ENCODE data around the gene ZNF37A. TPM values are rescaled to one million over a fixed set of nuclear protein-coding genes. Genes with fewer than 3 reads are reported as not detected.
"Not testable (repeated sequence)": the region's sequence is repeated elsewhere in the genome, so short reads cannot be mapped to it uniquely, and the experiment has no call there.

The ZNF37A gene
- 15.5 TPM for polyA plus RNA-seq (2012; ENCODE audit: insufficient read depth, insufficient read length)

- H3K4me3 ChIP-seq (ENCODE audit: low read length), result peak within 1 kb of the TSS; percentile 83
- DNase-seq (ENCODE audit: low read depth, low spot score), result peak; percentile 94
These were observed at the start of gene ZNF37A for GRCh38 chr10:38094158-38094926. ZNF37A (plus strand) TSS chr10:38094337; CDS start chr10:38096618, 2,281 bp downstream.

DNA sequence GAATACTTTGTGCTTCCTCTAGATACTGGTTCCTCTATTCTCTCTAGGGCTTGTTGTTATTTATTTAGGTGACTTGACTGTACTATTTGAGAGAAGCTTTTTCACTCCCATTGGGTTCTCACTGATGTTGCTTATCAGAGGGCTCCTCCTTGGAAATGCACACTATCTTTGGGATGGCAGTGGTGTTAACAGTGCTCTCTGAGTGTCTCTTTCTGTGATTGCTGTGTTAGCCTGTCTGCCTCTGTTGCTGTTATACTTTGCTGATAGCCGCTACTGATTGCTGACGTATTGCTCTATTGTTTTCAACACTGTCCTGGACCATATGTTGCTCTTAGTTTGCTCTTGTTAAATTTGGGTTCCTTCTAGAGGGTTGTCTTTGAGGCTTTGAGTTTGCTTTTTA lies 49.0 kb upstream of the ZNF37A start:
- no peak overlapping the region for H3K4me3 ChIP-seq (ENCODE audit: low read length)
- no peak for DNase-seq (ENCODE audit: low read depth, low spot score)

DNA sequence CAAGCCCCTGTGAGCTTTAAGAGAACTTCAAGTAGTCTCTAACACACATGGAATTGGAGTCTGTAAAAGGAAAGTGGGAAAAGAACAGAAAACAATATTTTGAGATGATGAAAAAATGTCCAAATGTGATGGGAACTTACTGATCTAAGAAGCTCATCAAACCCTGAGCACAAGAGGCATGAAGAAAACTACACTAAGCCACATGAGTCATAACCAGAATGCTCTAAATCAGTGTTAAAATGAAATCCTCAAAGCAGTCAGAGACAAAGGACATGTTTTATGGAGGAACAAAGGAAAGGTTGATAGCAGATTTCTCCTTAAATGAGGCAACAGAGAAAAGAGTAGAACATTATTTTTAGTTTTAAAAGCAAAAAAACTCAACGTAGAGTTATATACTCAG lies 46.5 kb upstream of the ZNF37A start:
- DNase-seq (ENCODE audit: low read depth, low spot score), result no peak
- H3K4me3 ChIP-seq (ENCODE audit: low read length), result no peak overlapping the region

GRCh38 chr10:38050212-38050611 lies 43.9 kb upstream of the ZNF37A start:
- no peak overlapping the region for H3K4me3 ChIP-seq (ENCODE audit: low read length)
- DNase-seq (ENCODE audit: low read depth, low spot score), result no peak

- no peak for DNase-seq (ENCODE audit: low read depth, low spot score)
- H3K4me3 ChIP-seq (ENCODE audit: low read length), result no peak overlapping the region
These were observed 39.8 kb upstream of the ZNF37A start for GRCh38 chr10:38054361-38054797.

GRCh38 chr10:38055274-38055894 lies 38.8 kb upstream of the ZNF37A start:
- DNase-seq (ENCODE audit: low read depth, low spot score); H3K4me3 ChIP-seq (ENCODE audit: low read length): not testable (repeated sequence)

DNA sequence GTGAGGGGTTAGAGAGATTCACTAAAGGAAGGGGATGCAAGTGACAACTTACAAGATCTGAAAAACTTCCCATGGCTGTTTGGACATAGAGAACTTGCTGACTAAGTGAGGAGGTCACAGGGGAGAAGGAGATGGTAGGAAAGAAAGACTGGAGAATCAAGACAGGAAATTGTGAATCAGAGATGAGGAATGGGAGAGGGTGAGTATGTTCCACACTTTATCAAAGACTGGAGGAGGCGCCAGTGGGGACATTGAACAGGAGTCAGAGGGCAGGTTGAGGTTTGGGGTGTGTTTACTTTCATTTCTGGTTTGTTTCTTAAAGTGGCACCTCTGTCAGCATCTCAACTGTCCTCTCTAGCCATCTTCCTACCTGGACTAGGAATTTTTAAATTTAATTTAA lies 24.5 kb upstream of the ZNF37A start:
- not testable (repeated sequence) for DNase-seq (ENCODE audit: low read depth, low spot score); H3K4me3 ChIP-seq (ENCODE audit: low read length)

GRCh38 chr10:38070501-38070900 lies 23.6 kb upstream of the ZNF37A start:
- no peak overlapping the region for H3K4me3 ChIP-seq (ENCODE audit: low read length)
- DNase-seq (ENCODE audit: low read depth, low spot score), result no peak

DNA sequence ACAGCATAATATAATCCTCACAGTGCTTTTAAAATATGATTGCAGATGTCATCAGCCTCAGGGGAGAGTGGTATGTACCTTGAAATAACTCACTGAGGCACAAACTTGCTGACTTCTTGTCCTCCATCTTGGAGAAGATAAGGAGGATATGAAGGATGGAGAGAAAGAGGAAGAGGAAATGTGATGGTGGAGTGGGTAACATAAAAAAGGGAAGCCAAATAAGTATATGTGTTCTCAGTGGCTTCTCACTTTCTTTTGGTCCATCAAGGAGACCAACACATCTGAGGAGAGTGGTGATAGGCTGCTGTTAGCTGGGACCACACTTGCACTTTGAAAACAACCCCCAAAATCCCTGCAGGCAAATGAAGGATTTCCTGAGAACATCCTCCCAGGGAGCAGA lies 21.6 kb upstream of the ZNF37A start:
- H3K4me3 ChIP-seq (ENCODE audit: low read length), result no peak overlapping the region
- no peak for DNase-seq (ENCODE audit: low read depth, low spot score)

GRCh38 chr10:38076687-38077086 lies 17.4 kb upstream of the ZNF37A start:
- H3K4me3 ChIP-seq (ENCODE audit: low read length), result no peak overlapping the region
- no peak for DNase-seq (ENCODE audit: low read depth, low spot score)

- DNase-seq (ENCODE audit: low read depth, low spot score); H3K4me3 ChIP-seq (ENCODE audit: low read length): not testable (repeated sequence)
These were observed 819 bp upstream of the ZNF37A start for GRCh38 chr10:38093318-38093717.

- DNase-seq (ENCODE audit: low read depth, low spot score), result peak; percentile 9
- H3K4me3 ChIP-seq (ENCODE audit: low read length), result peak overlapping the region; percentile 83
These were observed 350 bp upstream of the ZNF37A start for GRCh38 chr10:38093816-38094157.

DNA sequence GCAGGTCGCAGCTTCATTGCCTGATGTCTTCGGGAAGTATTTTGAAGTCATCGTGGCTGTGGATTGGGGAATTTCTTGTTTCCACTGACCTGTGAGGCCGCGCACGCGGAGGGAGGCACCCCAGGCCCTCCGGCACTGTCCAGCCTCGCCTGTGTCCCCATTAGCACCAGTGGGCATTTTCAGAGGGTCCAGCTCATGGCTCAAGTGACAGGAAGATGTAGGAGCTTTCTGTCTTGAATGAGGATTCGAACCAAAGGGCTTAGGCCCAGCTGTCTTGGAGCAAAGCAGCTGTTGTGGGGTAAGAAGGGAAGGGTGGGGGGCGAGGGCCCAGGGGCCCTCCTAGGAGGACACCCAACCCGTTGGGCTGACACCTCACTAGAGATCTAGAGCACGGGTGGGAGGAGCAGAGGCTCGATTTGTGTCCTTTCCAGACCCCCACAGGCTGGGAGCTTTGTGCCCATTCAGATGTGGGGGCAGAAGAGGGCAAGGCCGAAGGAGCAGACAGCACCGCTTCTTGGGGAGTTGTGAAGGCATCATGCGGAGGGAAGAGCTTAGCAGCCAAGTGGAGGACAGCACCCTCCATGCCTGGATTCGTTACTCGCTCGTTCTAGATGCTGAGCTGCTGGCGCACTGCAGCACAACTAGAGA lies 914 bp downstream of the ZNF37A start:
- no peak for DNase-seq (ENCODE audit: low read depth, low spot score)
- H3K4me3 ChIP-seq (ENCODE audit: low read length), result peak overlapping the region; percentile 83

DNA sequence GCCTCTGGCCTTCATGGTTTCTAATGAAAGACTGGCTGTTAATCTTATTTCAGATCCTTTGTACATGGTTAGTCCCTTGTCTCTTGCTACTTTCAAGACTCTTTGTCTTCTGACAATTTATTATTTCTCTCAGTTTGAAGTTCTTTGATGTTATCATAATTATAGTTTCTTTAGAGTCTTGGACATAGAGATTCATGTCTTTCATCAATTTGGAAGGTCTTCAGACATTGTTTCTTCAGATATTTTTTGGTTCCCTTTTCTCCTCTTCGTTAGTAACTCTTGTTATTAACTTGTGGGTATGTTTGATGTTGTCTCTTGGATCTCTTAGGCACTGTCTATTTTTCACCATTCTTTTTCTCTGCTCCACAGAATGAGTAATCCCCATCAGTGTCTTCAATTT lies 8.7 kb downstream of the ZNF37A start:
- DNase-seq (ENCODE audit: low read depth, low spot score), result no peak
- no peak overlapping the region for H3K4me3 ChIP-seq (ENCODE audit: low read length)

GRCh38 chr10:38103756-38104155 lies 9.6 kb downstream of the ZNF37A start:
- DNase-seq (ENCODE audit: low read depth, low spot score), result no peak
- H3K4me3 ChIP-seq (ENCODE audit: low read length), result no peak overlapping the region

DNA sequence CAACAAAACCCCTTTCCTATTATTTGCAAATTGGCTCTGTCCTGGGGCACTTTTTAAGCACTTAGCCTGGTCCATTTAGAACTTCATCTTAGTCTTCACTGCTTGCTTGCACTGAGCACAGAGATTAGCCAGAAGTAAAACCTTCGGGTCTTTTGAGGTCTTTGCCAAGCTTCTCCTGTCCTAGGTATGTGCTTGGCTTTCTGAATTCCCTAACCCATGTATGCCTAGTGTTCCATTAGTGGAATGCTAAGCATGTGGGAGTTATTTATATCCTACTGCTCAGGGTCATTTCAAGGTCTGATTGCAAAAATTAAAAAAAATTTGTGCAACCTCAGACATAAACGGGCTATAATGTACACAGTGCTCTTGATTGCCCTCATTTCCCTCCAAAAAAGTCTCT lies 18.0 kb downstream of the ZNF37A start:
- no peak for DNase-seq (ENCODE audit: low read depth, low spot score)
- no peak overlapping the region for H3K4me3 ChIP-seq (ENCODE audit: low read length)

DNA sequence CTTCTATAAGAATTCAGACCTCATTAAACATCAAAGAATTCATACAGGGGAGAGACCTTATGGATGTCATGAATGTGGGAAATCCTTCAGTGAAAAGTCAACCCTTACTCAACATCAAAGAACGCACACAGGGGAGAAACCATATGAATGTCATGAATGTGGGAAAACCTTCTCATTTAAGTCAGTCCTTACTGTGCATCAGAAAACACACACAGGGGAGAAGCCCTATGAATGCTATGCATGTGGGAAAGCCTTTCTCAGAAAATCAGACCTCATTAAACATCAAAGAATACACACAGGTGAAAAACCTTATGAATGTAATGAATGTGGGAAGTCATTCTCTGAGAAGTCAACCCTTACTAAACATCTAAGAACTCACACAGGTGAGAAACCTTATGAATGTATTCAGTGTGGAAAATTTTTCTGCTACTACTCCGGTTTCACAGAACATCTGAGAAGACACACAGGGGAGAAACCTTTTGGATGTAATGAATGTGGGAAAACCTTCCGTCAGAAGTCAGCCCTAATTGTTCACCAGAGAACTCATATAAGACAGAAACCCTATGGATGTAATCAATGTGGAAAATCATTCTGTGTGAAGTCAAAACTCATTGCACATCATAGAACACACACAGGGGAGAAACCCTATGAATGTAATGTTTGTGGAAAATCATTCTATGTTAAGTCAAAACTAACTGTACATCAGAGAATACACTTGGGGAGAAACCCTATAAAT lies 24.1 kb downstream of the ZNF37A start:
- DNase-seq (ENCODE audit: low read depth, low spot score), result no peak
- no peak overlapping the region for H3K4me3 ChIP-seq (ENCODE audit: low read length)

GRCh38 chr10:38119038-38119437 lies 24.9 kb downstream of the ZNF37A start:
- no peak for DNase-seq (ENCODE audit: low read depth, low spot score)
- no peak overlapping the region for H3K4me3 ChIP-seq (ENCODE audit: low read length)

- DNase-seq (ENCODE audit: low read depth, low spot score), result no peak
These were observed 33.7 kb downstream of the ZNF37A start for GRCh38 chr10:38127812-38128211.

DNA sequence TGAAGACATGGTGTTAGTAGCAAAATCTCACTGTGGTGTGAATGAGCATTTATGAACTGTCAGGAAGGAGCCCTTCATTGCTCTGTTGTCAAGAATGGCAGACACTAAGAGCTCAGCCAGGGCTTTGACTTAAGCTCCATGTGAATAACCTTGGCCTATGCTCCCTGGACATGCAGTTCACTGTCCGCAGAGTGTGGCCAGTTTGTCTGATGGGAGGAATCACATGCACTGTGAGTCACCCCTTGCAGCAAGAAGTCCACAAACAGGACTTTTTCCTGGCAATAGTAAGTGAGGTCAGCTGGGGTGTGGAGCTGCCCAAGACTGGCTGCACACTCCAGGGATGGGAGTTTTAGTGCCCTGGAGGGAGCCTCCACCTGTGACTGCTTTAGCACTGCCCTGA lies 49.5 kb downstream of the ZNF37A start:
- no peak overlapping the region for H3K4me3 ChIP-seq (ENCODE audit: low read length)
- no peak for DNase-seq (ENCODE audit: low read depth, low spot score)

More at GRCh38 chr10:38127812-38128211, 33.7 kb downstream of the ZNF37A start:
- H3K4me3 ChIP-seq (ENCODE audit: low read length), result no peak overlapping the region
